Cardiac muscle cell (in vitro differentiated cells and primary cell): ENCODE results near the gene SOX21. TPM values are rescaled to one million over a fixed set of nuclear protein-coding genes. Genes with fewer than 3 reads are reported as not detected.

Experiments
- DNase-seq, 2 donors: peaks; one replicate each; pipeline versions ENCODE4 v3.0.0 to v3.0.0-alpha.2; 2010 to 2017; ENCODE audit warnings: low read depth in 1 of 2, low spot score in 1 of 2
- H3K27ac ChIP-seq: fragments of 200-600 bp; sonication (generic); 2 replicates; pipeline ENCODE4 v1.5.1; 2016
- H3K27me3 ChIP-seq: fragments of 200-600 bp; sonication (generic); 2 replicates; pipeline ENCODE4 v1.6.0; 2016; ENCODE audit warnings: control low read depth
- H3K36me3 ChIP-seq: fragments of 200-600 bp; sonication (generic); 2 replicates; pipeline ENCODE4 v1.5.1; 2016; ENCODE audit warnings: control low read depth
- H3K4me1 ChIP-seq: fragments of 200-600 bp; sonication (generic); 2 replicates; pipeline ENCODE4 v1.8.1; 2017; ENCODE audit warnings: low read depth, mild to moderate bottlenecking, mixed run types
- H3K4me3 ChIP-seq: fragments of 200-600 bp; sonication (generic); 2 replicates; pipeline ENCODE4 v1.5.1; 2016; ENCODE audit warnings: mild to moderate bottlenecking
- H3K9me3 ChIP-seq: fragments of 200-600 bp; sonication (generic); 2 replicates; pipeline ENCODE4 v1.5.1; 2017; ENCODE audit warnings: low read depth, mild to moderate bottlenecking, control low read depth
- CTCF ChIP-seq: IDR thresholded peaks from 2 replicates; pipeline ENCODE4 v1.5.1; 2012; ENCODE audit warnings: low read depth, mild to moderate bottlenecking, low read length
- polyA plus RNA-seq: library from polyadenylated mRNA; unstranded; fragments of >200 nt; fragmentation: Nextera tagmentation; extraction: Ambion mirVana; gene quantifications from 2 replicates; pipeline ENCODE4 v1.2.1, GENCODE V29; 2016
- total RNA-seq: library from RNA; depleted of rRNA; stranded (reverse); fragments of >200 nt; gene quantifications from 2 replicates; pipeline ENCODE4 v1.2.3, GENCODE V29; 2016

The SOX21 gene
- total and polyA plus RNA-seq, 2 experiments from 2014 or later: not detected

GRCh38 chr13:94667190-94667589 is 45.2 kb downstream of the SOX21 start:
- Histone ChIP-seq H3K27me3 (peaks cover 2% of the 10 kb centered on the region), H3K9me3 (no peaks in the 10 kb centered on the region), H3K36me3 (no peaks in the 10 kb centered on the region), H3K4me3 (no peak overlapping the region), H3K27ac (no peak overlapping the region), H3K4me1 (no peaks in the 10 kb centered on the region)
- TF ChIP-seq CTCF: no peak
- no peak for DNase-seq

- DNase-seq: no peak
- Histone ChIP-seq H3K9me3 (no peaks in the 10 kb centered on the region), H3K36me3 (no peaks in the 10 kb centered on the region), H3K4me1 (no peaks in the 10 kb centered on the region), H3K27me3 (peaks cover 7% of the 10 kb centered on the region), H3K4me3 (no peak overlapping the region), H3K27ac (no peak overlapping the region)
- TF ChIP-seq CTCF: no peak
Measured at GRCh38 chr13:94666065-94666464, 46.3 kb downstream of the SOX21 start.

- Histone ChIP-seq H3K4me3 (no peak overlapping the region), H3K9me3 (no peaks in the 10 kb centered on the region), H3K27ac (no peak overlapping the region), H3K27me3 (peaks cover 7% of the 10 kb centered on the region), H3K4me1 (no peaks in the 10 kb centered on the region), H3K36me3 (no peaks in the 10 kb centered on the region)
- DNase-seq: no peak
- TF ChIP-seq CTCF: no peak
Measured at GRCh38 chr13:94664889-94665288, 47.5 kb downstream of the SOX21 start.

GRCh38 chr13:94662274-94662945 is 49.9 kb downstream of the SOX21 start:
- peaks cover 7% of the 10 kb centered on the region for H3K27me3 ChIP-seq
- no peaks in the 10 kb centered on the region for H3K36me3 ChIP-seq
- H3K4me3 ChIP-seq: no peak overlapping the region
- no peaks in the 10 kb centered on the region for H3K9me3 ChIP-seq
- H3K27ac ChIP-seq: no peak overlapping the region
- no peak for DNase-seq
- TF ChIP-seq CTCF: no peak
- no peaks in the 10 kb centered on the region for H3K4me1 ChIP-seq

GRCh38 chr13:94661406-94661805 is 50.9 kb downstream of the SOX21 start:
- no peak for DNase-seq
- Histone ChIP-seq H3K4me1 (no peaks in the 10 kb centered on the region), H3K36me3 (no peaks in the 10 kb centered on the region), H3K4me3 (no peak overlapping the region), H3K27me3 (peaks cover 7% of the 10 kb centered on the region), H3K9me3 (no peaks in the 10 kb centered on the region), H3K27ac (no peak overlapping the region)
- TF ChIP-seq CTCF: no peak
